ENCODE measurements around the gene SYT6.

SYT6 gene

DNA sequence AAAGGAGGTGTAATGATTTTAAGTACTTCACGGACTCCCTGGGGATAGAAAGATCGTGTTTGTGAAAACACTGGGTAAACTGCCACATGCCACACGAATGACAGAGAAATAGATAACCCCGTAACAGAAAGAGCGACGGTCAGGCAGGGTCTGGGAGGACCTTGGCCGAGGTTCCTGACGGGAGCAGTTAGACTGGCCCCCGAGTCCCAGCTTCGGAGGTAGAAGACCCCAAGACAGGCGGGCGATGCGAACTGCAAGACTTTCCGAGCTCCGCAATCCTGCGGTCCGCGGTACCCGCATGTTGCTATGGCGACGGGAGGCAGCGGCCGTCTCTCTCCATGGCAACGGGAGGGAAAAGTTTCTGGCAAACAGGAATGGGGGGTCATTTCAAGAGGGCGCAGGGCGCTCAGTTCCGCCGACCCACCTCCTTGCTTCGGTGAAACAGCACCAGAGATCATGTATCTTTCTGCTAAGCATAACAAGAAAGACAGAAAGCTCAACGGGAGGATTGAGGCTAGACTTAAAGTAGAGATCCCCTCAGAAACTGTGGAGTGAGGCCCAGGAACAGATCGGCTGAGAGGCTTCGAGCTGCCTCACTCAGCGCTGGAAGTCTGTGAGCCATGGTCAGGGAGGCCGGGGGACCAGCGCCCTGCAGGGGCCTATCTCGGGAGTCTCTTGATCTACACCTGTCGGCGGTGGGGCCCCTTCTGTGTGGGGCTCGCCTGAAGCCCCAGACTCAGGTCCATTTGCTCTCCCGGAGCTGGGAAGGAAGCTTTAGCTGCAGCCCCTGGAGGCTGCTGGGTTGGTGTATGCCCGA, 685 bp upstream of the SYT6 start:
- DNase-seq: no peak

DNA sequence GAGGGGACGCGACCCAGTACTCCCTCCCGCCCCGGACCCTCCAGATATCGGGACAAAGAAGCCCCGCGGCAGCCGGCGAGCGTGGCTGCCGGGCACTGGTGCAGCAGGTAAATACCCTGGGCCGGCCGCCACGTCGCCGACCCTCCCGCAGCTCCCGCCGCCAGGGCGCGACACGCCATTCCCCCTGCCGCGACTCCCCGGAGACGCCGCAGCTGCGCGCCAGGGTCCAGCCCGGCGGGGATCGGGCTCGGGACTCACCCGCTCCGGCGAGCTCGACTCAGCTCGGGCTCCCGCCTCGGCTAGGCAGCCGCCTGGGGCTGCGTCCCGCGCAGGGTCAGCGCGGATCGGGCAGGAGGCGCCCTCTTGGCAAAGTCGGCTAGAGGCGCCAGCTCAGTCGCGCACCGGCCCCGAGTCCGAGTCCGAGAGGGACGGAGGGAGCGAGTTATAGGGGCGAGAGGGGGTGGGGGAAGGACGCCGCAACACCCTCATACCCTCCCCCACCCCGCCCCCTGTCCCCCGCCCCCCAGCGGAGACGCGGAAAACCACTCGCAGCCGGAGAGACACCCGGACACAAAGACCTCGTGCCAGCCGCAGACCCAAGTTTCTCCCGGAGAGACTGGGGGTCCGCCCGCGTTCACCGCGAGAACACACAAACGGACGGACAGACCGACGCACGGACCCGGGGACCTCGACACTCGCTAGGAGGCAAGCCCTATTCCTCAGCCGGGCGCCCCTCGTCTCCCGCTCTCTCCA, 985 bp downstream of the SYT6 start:
- DNase-seq: no peak

DNA sequence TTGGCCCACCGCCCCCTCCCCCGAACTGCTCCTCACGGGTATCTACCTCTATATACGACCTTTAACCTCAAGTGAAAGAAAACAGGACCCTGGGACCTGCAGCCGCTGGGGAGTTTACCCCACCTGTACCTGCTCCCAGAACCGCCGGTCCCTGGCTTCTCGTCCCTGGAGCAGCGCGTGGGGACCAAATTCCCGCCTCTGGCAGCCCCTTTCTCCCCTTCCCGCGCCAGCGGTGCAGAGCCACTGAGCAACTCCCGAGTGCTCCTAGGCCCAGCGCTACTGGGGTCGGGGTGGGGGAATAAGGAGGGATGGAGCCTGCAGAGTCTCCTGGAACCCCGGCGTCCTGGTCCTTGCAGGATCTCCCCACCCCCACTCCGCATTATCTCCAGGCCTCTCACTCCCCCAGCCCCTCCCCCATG, 1.6 kb downstream of the SYT6 start:
- no peak for DNase-seq

DNA sequence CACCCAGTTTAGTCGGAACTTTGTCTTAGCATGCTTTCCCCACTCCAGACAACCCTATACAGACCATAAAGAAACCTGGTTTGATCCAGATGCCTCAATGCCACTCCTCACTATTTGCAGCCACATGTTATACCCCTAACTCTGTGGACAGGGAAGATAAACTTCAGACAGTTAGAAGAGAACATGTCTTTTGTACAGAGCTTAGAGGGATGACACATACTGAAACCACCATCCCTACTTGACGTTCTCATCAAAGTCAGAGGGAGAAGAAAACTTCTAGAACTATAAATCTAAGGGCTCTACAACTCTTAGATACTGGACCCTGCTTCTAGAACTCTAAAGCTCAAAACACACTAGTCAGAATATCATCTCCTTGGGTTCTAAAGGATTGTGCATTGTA, 3.7 kb downstream of the SYT6 start:
- no peak for DNase-seq

DNA sequence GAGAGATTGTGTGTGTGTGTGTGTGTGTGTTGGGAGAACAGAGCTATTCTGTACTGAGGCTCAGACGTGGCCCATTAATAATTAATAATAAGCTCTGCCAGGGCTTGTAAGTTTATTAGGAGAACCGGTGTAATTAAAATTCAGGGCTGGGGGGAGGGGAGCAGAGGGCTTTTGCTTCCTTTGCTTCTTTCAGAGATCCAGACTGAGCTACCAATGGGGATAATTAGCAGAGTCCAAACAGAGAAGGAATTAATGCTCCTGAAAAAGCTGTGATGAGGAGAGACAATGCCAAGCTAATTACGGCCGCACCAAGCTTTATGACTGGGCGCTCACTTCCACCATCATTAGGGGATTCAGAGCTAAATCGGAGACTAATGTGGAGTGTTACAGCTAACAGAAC, 4.5 kb downstream of the SYT6 start:
- no peak for DNase-seq

DNA sequence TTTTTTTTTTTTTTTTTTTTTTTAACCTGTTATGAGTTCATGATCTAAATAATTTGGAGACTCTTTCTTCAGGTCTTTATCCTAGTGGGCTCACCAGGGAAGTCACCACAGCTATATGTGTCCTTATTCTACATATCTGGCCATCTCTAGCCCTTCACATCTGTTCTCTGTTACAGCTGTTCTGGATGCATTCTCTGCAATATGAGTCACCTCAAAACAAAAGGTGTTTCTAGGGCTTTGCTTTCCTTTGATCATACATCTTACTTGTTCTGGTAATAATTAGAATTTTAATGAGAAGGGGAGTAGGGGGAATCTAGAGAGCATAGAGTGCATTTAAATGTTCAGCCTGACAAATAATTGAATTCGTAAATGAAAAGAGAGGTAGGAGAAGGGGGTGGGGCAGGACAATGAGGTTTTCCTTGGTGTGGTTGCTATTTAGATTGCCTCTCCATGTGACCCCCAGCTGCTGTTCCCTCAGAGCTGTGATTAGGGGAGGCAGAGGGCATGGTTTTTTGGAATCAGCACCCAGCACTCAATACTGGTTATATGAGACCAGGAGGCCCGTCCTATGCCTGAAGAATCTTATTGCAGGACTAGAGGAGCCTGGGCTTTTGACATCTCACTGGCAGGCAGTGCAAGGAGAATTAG, 8.0 kb downstream of the SYT6 start:
- DNase-seq: no peak

DNA sequence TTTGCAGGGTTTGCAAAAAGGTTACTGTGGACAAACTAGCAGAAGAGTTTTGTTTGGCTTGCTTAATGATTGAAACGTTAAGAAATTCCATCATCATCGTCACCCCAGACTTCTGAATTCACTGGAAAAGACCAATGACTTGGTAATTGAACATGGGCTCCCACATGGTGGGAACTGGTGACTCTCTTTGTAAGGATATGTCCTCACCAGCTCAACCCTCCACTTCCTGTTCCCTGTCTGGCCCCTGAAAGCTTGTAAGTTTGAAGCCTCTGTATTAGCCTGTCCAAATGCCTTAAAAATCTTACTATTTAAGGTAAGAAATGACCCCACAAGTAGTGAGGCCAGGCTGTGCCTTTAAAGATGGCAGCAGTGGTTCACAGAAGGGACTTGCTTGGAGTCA, 9.7 kb downstream of the SYT6 start:
- no peak for DNase-seq

DNA sequence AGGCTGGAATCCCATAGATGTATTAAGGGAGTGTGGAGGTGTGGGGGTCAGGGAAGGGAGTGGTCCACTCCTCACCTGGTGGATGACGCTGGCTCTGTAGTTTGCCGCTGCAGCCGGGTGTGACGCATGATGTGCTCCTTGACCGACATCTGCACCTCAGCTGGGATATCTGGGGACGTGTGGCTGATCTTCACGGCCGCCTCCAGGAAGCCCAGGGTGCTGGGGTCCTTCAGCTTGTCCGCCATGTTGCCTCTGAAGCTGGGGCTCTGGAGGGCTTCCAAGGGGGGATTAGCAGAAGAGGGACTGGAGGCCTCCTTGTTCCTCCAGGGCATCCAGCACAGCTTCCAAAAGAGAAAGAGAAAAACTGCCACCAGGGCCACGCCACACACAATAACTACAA, 14.1 kb downstream of the SYT6 start:
- no peak for DNase-seq

DNA sequence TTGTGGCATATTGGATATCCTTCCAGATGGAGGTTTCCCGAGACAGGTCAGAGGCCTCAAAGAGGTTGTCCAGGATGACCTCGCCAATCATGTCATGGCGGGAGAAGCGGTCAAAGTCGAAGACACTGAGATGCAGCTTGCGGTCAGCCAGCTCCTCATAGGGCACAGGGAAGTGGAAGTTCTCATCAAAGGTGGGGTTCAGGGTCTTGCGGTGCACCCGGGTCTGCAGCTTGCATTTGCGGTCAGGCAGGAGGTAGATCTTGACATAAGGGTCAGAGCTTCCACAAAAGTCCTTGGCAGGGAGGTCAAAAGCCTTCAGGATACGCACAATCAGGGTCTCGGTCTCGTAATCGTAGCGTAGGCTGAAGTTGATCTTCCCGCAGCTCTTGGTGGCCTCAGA, 16.2 kb downstream of the SYT6 start:
- no peak for DNase-seq

DNA sequence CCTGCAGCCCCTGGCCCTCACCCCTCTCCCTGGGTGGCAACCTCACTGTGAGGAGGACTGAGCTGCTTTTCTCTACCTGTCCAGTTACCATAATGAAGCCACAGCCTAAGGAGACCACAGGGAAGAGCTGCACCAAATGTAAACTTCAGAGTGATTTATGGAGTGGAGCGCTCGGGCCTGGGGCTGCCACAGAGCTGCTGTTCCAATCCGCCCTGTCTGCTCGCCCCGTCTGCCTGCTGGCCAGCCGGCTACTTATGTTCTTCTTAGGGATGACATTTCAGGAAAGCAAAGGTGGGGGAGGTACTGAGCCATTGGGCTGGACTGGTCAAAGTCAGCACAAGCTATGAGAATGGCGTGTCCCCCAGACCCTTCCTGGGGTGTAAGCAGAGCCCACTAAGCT, 17.9 kb downstream of the SYT6 start:
- no peak for DNase-seq

DNA sequence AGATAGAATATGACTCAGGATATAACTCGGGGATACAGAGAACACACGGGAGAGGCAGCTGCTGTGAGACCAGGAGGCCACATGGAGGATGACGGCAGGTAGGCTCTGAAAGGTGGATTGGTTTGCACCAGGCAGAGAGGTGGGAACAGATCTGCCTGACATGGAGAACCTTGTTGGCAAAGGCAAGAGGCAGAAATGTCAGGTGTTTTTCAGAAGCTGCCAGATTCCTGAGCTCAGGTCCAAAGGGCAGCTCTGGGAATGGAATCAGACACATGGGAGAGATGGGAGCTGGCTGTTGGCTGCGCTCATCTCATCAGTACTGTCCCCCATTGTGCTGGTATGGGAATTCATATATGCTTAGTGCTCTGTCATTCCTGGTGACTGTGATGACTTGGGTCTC, 19.2 kb downstream of the SYT6 start:
- DNase-seq: no peak

DNA sequence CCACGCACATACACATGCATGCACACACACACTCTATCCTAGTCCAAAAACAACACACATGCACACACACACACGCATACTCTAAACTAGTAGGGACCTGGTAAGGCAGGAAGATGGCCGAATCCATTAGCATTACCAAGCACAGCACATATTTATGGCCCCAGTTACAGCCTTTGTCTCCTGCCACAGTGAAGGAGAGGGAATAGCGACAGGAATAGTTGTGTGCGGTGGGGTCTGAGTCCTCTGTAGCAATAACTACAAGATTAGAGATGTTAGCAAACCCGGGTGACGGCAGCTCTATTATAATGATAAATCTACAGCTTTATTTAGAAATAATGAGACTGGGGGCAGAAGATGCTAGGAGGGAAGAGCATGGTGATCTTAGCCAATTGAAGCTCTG, 20.5 kb downstream of the SYT6 start:
- no peak for DNase-seq

DNA sequence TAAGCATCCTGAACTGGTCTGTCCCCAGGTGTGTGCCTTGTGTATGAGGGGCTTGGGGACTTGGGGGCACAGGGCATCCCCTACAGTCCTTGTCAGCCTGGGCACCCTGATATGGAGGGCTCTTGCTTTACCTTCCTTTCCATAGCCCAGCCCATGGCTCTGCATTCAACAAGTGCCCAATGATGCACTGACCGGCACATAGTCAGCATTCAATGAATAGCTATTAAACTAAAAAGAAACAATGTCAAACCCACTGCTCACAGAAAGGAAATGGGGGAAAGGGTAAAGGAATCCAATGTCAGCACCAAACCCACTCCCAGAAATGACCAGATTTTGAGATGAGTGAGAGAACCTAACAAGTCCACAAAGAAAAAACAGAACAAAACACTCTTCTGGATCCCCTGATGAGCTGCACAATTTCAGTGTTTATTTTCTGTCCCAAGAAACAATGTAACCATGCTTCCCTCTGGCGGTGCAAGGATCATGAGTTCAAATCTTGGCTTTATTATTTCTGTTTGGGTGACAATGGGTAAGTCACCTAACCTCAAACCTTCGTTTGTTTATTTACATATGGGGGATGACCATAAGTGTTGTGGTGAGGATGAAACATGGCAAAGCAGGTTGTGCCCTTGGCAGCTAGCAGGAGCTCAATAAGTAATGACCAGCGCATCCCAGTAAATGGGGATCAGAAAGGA, 22.0 kb downstream of the SYT6 start:
- DNase-seq: no peak

DNA sequence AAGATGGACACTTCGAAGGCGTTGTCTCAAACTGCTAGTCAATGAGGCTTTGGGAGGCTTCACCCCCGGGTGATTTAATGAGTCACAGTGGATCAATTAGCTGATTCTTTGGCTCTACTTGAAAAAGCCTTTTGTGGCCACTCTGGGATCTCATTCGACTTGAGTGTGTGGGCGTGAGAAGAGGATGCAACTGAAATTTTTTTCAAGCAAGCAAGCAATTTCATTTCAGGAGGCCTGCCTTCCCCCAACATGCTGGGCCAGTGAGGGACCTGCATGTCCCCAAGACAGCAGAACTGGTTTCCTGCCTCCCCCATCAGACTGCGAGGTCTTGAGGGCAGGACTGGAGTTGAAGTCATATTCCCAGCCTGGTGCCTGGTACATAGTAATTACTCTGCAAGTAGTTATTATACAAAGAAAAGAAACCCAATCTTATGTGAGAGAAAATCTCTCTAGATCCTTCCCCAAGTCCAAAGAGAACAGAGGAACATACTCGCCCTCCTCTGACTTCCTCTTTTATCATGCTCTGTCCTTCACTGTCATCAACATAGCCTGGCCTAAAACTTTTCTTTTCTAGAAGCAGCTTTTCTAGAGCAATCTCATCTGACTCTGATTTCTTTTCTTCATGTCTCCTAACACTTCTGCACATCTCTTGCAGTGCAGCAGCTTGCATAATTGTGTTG, 22.7 kb downstream of the SYT6 start:
- no peak for DNase-seq

DNA sequence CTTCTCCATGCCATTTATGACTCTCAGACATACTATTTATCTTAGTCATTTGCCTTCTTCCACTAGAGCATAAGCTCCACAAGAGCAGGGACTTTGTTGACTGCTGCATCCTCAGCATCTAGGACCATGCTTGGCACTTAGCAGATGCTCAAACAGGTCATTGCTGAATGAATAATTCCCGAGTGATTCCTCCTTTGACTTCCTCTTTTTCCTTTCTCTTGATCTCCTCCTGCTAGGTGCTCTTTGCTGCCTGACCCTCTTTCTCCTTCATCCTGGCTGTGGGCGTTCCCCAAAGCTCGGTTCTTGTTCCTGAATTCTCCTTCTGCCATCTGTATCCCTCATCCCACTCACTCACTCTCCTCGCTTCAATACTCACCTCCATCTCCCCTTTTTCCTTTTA, 23.5 kb downstream of the SYT6 start:
- no peak for DNase-seq

DNA sequence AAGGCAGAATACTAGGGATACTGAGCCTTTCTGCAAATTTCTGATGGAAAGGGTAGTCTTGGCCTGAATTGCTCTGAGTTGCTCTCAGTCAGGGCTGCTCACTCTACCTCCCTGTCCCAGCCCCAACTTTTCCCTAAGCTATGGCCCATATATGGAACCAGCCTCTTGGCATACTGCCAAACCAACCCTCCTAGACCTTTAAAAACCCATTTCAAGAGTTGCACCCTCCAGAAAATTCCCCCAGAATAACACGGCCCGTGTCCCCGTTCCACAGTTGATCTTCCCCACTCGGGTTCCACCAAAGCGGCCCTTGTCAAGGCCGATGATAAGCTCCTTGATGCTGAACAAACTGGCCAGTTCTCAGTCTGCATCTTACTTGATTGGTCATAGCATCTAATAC, 25.4 kb downstream of the SYT6 start:
- DNase-seq: no peak

DNA sequence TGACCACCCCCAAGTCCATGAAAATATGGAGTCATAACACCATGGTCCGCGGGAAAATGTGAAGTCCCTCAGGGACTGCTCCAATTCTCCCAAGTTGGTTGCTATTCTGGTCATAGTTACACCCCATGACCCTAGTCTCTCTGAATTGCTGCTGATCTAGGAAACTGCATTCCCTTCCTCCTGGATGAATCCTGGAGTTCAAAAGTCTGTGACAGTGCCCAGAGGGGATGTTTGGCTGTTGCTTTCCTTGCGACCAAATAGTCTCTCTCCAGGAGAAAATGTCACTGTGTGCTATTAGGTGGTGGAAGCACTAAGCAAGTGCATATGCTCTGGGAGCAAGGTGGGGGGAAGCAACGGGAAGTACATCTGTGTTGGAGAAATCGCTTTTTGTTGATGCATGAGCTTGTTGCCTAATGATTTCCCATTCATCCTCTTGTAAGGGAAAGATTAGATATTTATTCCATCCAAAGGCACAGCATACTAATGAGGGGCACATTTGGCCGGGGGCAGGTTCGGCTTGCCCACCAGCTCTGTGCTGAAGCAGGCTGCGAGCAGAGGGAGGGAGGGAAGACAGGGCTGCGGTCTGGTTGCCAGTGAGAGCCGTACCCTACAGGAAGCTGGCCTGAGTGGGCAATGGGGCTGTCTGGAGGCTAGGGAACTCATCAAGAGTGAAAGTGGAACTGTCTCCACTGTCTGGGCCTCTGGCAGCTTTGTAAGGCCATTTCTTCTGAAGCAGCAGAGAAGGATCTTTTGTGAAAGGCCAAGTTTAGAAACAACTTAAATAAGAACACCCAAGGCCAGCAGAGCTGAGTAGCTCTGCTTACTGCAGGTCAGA, 27.2 kb downstream of the SYT6 start:
- DNase-seq: no peak

DNA sequence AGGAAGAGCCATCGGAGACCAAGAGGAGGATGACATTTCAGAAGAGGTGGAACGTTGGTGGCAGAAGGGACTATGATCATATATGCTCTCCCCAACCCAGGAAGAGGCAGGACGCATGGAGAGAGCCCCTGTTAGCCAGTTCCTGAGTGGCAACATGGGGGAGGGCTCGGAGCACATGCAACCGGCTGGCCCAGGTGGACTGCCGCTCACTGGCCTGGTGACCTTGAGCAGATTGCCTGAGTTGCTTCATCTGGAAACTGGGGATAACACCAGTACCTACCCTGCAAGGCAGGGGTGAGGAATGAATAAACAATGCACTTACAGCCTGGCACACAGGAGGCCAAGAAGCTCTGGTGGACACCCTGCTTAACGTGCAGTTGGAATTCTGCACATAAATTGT, 29.0 kb downstream of the SYT6 start:
- no peak for DNase-seq

DNA sequence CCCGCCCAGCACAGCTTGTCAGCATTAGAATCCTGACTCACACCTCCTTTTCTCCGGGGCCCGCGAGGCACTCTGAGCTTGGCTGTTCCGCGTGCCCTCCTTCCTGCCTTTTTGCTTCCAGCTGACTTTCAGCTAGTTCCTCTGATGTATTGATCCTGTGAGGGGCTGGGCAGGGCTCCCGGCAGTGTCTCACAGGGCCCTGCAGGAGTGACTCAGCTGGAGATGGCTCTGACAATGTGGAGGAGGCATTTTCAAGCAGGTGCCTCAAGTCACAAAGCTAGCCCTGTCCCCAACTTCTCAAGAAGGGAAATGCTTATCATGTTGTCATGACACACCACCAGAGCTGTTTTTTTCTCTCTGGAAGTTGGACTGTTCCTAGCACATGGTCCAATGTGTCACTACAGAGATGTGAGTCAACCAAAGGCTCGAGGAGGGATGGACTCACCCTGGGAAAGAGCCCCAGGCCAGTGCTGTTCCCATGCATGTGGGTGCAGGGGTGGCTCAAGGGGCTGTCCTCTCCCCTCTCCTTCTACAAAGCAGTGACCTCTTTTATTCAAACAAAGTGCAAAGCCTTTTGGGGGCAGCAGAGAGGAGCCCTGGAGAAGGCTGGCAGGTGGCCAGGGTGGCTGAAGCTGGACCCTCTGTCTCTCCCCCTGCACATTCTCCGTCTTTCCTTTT, 30.6 kb downstream of the SYT6 start:
- DNase-seq: no peak

DNA sequence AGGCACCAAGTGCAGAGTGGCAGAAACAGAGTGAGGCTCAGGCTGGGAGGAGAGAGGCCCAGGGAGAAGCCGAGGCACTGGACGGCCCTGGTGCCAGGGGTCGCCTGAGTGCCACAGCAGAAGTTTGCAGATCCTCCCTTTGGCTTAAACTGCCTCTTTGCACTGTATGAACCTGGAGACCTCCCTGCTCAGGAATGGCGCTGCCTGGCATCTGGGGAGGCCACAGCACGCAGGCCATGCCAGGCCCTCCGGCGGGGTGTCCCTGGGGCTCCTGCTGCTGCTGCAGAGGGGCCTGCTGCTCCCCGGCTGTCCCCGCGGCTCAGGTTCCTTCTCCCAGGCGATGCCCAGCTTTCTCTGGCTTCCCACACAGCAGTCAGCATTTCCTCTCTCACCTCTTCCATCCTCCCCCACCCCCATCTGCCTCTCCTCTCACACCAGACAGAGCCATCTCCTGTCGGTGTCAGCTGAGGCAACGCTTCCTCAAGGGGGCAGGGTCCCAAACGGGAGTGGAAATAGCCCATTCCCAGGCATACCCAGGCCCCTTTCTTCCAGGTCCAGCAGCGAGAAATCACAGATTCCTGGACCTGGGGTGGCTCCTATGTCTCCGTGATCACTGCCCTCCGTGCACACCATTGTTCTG, 35.2 kb downstream of the SYT6 start:
- DNase-seq: no peak

DNA sequence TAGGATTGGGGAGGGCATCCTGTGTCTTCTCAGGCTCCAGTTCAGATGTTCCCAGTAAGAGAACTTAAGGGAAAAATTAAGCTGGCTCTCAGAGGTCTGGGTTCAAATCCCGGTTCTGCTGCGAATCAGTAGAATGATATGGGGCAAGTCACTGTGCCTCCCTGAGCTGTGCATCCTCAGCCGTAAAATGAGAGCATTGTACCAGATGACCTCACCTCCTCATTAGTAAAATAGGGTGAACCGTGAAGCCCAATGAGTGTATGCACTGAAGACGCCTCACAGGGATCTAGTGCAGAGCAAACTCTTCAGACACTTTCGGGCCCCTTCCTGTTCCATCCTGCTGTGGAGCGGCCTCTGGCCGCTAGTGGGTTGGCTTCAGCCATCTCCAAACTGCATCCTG, 36.0 kb downstream of the SYT6 start:
- DNase-seq: no peak

Measured in GOT3 (cell line).